ENCODE data around the gene FYN. TPM values are rescaled to one million over a fixed set of nuclear protein-coding genes. Genes with fewer than 3 reads are reported as not detected.

The FYN gene
- total and polyA plus RNA-seq, 2 of the 13 experiments (the other 11 are each of a cell fraction or from before 2014, with no cell fraction given): 15.5 to 24.6 TPM

- TF ChIP-seq ZNF577 (CRISPR knock-in tag; IDR thresholded peaks at IDR 0.05; ENCODE audit: borderline replicate concordance, low read depth) (no peak), KDM4B (CRISPR knock-in tag; IDR thresholded peaks at IDR 0.05) (no peak), CTCF (CRISPR knock-in tag; IDR thresholded peaks at IDR 0.05) (no peak), ZNF367 (CRISPR knock-in tag; IDR thresholded peaks at IDR 0.05; ENCODE audit: borderline replicate concordance) (no peak), ZHX1 (CRISPR knock-in tag; IDR thresholded peaks at IDR 0.05; ENCODE audit: low read depth) (no peak), ZNF382 (CRISPR knock-in tag; IDR thresholded peaks at IDR 0.05; ENCODE audit: borderline replicate concordance) (no peak)
These were observed 2.5 kb upstream of the FYN start (continued) for GRCh38 chr6:111875741-111876140.

GRCh38 chr6:111874025-111874415 is 768 bp upstream of the FYN start:
- 19% methylated on average over 8 of the region's 8 CpGs for WGBS (ENCODE audit: low lambda C conversion rate)
- ATAC-seq (no peak), DNase-seq (ENCODE audit: low spot score) (no peak), FAIRE-seq (no peak)
- H3K27me3 ChIP-seq (ENCODE audit: control insufficient read depth in 1 of 2, insufficient read depth in 2 of 2, low read length in 2 of 2): peaks cover 0 to 21% of the 10 kb centered on the region in 2 experiments; a peak in 4 of 5 replicates
- intact Hi-C loops (cut with micrococcal nuclease; ENCODE audit: unreplicated experiment): loop anchor here (5.0 kb wide), 1 partner anchor 152 kb away; no protein-coding TSS in a partner anchor
- peak overlapping the region; percentile 99 for H2AFZ ChIP-seq (ENCODE audit: low read length)
- no peak overlapping the region for H3K9ac ChIP-seq (ENCODE audit: insufficient read depth, low read depth, low read length)
- H3K4me2 ChIP-seq (ENCODE audit: low read depth, low read length): peak overlapping the region; percentile 100
- POLR2A ChIA-PET: no interaction called here
- BruUV-seq (replicated peaks): no TSS peak
- no peaks in the 10 kb centered on the region for H3K9me3 ChIP-seq (ENCODE audit: low read length)
- CTCF ChIA-PET (ENCODE audit: low intra/inter-chr PET ratio, low total read pairs): no interaction called here
- H4K20me1 ChIP-seq (ENCODE audit: insufficient read depth, low read length): no peaks in the 10 kb centered on the region
- H3K27ac ChIP-seq (ENCODE audit: extremely low read length, insufficient read depth, low read length): no peak overlapping the region
- in situ Hi-C loops (cut with HindIII; ENCODE audit: extremely low pct_ligation_motif_present, low pct_unique_long_range_greater_than_20kb): no loop called here
- no peaks in the 10 kb centered on the region for H3K79me2 ChIP-seq (ENCODE audit: insufficient read depth, low read length)
- H3K4me3 ChIP-seq (replicated peaks in 1 of 3; ENCODE audit: insufficient read depth in 1 of 3, low read depth in 2 of 3, low read length in 3 of 3): peak overlapping the region; percentile 66 to 82 (median 68); a peak in 5 of 6 replicates
- no peaks in the 10 kb centered on the region for H3K36me3 ChIP-seq (replicated peaks in 1 of 2; ENCODE audit: control insufficient read depth in 1 of 2, insufficient read depth in 2 of 2, low read length in 2 of 2)
- peaks cover 40% of the 10 kb centered on the region for H3K4me1 ChIP-seq (ENCODE audit: insufficient read depth, low read length)
- TF ChIP-seq ZNF367 (CRISPR knock-in tag; IDR thresholded peaks at IDR 0.05; ENCODE audit: borderline replicate concordance): no peak
- TF ChIP-seq ZNF101 (CRISPR knock-in tag; IDR thresholded peaks at IDR 0.05; ENCODE audit: borderline replicate concordance, low read depth): no peak
- TF ChIP-seq EZH2 (conservative IDR thresholded peaks at IDR 0.05; ENCODE audit: low read depth, low read length): 0 out of 2 replicates have a peak, but pooled peaks have one; percentile 48
- no peak for TF ChIP-seq SPEN (CRISPR knock-in tag; IDR thresholded peaks at IDR 0.05; ENCODE audit: low read depth)
- TF ChIP-seq, protein P1, sequence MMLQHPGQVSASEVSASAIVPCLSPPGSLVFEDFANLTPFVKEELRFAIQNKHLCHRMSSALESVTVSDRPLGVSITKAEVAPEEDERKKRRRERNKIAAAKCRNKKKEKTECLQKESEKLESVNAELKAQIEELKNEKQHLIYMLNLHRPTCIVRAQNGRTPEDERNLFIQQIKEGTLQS (CRISPR knock-in tag; IDR thresholded peaks at IDR 0.05): no peak
- no peak for TF ChIP-seq ZNF431 (CRISPR knock-in tag; IDR thresholded peaks at IDR 0.05; ENCODE audit: borderline replicate concordance, low read depth)
- TF ChIP-seq ZFP36L2 (CRISPR knock-in tag; IDR thresholded peaks at IDR 0.05): no peak
- TF ChIP-seq ZKSCAN1 (IDR thresholded peaks at IDR 0.05; ENCODE audit: low read length): no peak
- TF ChIP-seq, protein P2, sequence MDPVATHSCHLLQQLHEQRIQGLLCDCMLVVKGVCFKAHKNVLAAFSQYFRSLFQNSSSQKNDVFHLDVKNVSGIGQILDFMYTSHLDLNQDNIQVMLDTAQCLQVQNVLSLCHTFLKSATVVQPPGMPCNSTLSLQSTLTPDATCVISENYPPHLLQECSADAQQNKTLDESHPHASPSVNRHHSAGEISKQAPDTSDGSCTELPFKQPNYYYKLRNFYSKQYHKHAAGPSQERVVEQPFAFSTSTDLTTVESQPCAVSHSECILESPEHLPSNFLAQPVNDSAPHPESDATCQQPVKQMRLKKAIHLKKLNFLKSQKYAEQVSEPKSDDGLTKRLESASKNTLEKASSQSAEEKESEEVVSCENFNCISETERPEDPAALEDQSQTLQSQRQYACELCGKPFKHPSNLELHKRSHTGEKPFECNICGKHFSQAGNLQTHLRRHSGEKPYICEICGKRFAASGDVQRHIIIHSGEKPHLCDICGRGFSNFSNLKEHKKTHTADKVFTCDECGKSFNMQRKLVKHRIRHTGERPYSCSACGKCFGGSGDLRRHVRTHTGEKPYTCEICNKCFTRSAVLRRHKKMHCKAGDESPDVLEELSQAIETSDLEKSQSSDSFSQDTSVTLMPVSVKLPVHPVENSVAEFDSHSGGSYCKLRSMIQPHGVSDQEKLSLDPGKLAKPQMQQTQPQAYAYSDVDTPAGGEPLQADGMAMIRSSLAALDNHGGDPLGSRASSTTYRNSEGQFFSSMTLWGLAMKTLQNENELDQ (CRISPR knock-in tag; IDR thresholded peaks at IDR 0.05; ENCODE audit: borderline replicate concordance): no peak
- no peak for TF ChIP-seq NONO (IDR thresholded peaks at IDR 0.05)
- TF ChIP-seq NONO (CRISPR knock-in tag; conservative IDR thresholded peaks at IDR 0.05): peak; percentile 4; the same call in 1 of the 2 replicates
- TF ChIP-seq KDM1A (CRISPR knock-in tag; IDR thresholded peaks at IDR 0.05): no peak

Measured in HepG2 (cell line).